Naive thymus-derived CD8-positive, alpha-beta T cell (primary cell): ENCODE results near the gene TGFB2. TPM values are rescaled to one million over a fixed set of nuclear protein-coding genes. Genes with fewer than 3 reads are reported as not detected.

Source experiments
- ATAC-seq, 2 donors: fragments of 150-1000 bp; cut with Tn5 transposase in 1 of 2; sonication (Bioruptor Pico), chemical (Tn5 transposase) in 1 of 2; 1 replicate in 1 of 2; 2 replicates in 1 of 2; pipeline ENCODE4 v1.10.0; 2021; ENCODE audit warnings: mild to moderate bottlenecking in 2 of 2, moderate library complexity in 2 of 2
- POLR2A ChIA-PET: fragments of 350-600 bp; sonication (Branson Sonifier 250); formaldehyde crosslinking; loops from one replicate; lab custom pipeline; 2021; ENCODE audit warnings: antibody characterized with exemption; lab: Charles Lee
- DNase-seq, 10 donors: peaks; one replicate each; pipeline versions ENCODE4 v3.0.0 to v3.0.0-alpha.2; 2020 to 2022
- H3K27ac Mint-ChIP-seq, 10 donors: one replicate each; pipeline ENCODE4 v1.8.0; 2020 to 2022; ENCODE audit warnings: mild to moderate bottlenecking in 10 of 10, mixed read lengths in 10 of 10, moderate library complexity in 4 of 10, inconsistent platforms in 1 of 10
- H3K27me3 Mint-ChIP-seq, 5 donors: one replicate each; pipeline ENCODE4 v1.8.0; 2021 to 2022; ENCODE audit warnings: mixed read lengths in 5 of 5
- H3K36me3 Mint-ChIP-seq, 3 donors: one replicate each; pipeline ENCODE4 v1.8.0; 2020 to 2022; ENCODE audit warnings: mixed read lengths in 3 of 3, mild to moderate bottlenecking in 2 of 3, inconsistent platforms in 1 of 3
- H3K4me1 Mint-ChIP-seq, 4 donors: one replicate each; pipeline ENCODE4 v1.8.0; 2021 to 2022; ENCODE audit warnings: mixed read lengths in 4 of 4
- H3K4me3 Mint-ChIP-seq, 10 donors: one replicate each; pipeline ENCODE4 v1.8.0; 2020 to 2022; ENCODE audit warnings: mild to moderate bottlenecking in 10 of 10, mixed read lengths in 10 of 10, moderate library complexity in 6 of 10, inconsistent platforms in 1 of 10
- H3K9me3 Mint-ChIP-seq, 9 donors: one replicate each; pipeline ENCODE4 v1.8.0; 2020 to 2022; ENCODE audit warnings: mixed read lengths in 9 of 9, mild to moderate bottlenecking in 3 of 9, inconsistent platforms in 1 of 9, moderate library complexity in 1 of 9
- polyA plus RNA-seq, 3 donors: library from polyadenylated mRNA; unstranded; fragments of 300-500 nt; fragmentation: Illumina TruSeq; gene quantifications; one replicate each; pipeline ENCODE4 v1.2.3, GENCODE V29; 2021
- total RNA-seq, 8 experiments: library from RNA in 2 of 8; stranded (reverse) in 2 of 8; gene quantifications; one replicate each; pipeline ENCODE4 v1.2.3 and lab custom pipeline; 2021 to 2026

Gene TGFB2
- total and polyA plus RNA-seq, 5 experiments from 2014 or later: 0.16 TPM; not detected in 4

DNA sequence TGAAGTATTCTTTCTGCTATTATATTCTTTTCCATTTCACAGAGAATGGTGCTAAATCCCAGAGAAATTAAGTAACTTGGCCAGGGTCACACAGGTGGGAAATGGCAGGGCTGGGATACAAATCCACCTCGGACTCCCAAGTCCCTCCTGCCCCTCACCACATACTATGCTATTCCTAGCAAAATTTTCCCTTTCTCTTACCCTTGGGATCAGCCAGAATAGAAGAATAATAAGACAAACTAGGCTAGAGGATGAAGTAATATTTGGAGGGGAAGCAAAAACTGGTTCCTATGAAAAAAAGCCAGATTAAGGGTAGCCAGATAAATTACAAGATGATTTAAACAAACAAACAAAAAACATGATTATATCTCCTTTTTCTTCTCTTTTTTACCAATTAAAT is 62.5 kb downstream of the TGFB2 start:
- Mint-ChIP-seq H3K36me3 (no peaks in the 10 kb centered on the region), H3K4me3 (no peak overlapping the region), H3K9me3 (no peaks in the 10 kb centered on the region), H3K27me3 (no peaks in the 10 kb centered on the region), H3K27ac (no peak overlapping the region), H3K4me1 (no peaks in the 10 kb centered on the region)
- POLR2A ChIA-PET: no interaction called here
- DNase-seq: no peak
- ATAC-seq: no peak

DNA sequence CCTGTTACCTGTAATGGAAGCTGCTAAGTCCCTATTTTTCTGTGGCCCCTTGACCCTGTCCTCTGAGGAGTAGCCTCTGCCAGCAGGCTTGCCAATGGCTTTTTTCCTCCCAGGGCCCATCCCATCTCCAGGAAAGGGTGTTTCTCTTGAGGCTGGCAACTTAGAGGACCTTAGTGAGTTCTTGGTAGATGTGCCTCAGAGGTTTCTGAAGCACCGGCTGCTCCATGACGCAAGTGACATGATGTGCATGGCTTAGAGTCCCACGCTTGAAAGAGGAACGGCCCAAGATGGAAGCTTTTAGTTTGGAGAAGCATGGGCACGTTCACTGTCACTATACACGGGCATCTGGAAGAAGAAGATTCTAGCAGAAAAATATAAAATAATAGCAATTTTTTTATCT is 63.0 kb downstream of the TGFB2 start:
- POLR2A ChIA-PET: no interaction called here
- DNase-seq (no peak), ATAC-seq (no peak)
- Mint-ChIP-seq H3K9me3 (no peaks in the 10 kb centered on the region), H3K4me1 (no peaks in the 10 kb centered on the region), H3K27ac (no peak overlapping the region), H3K36me3 (no peaks in the 10 kb centered on the region), H3K27me3 (no peaks in the 10 kb centered on the region), H3K4me3 (no peak overlapping the region)

DNA sequence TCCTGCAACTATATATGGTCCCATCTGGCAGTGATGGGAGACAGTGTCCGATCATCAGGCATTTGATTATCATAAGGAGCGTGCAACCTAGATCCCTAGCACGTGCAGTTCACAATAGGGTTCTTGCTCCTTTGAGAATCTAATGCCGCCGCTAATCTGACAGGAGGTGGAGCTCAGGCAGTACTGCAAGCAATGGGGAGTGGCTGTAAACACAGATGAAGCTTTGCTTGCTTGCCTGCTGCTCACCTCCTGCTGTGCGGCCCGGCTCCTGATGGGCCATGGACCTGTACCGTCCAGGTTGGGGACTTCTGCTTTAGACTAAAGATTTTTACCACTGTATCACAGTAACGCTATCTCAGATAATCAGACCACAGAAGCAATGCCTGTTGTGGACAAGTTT is 63.8 kb downstream of the TGFB2 start:
- Mint-ChIP-seq H3K27ac (no peak overlapping the region), H3K27me3 (no peaks in the 10 kb centered on the region), H3K9me3 (no peaks in the 10 kb centered on the region), H3K36me3 (no peaks in the 10 kb centered on the region), H3K4me3 (no peak overlapping the region), H3K4me1 (no peaks in the 10 kb centered on the region)
- DNase-seq: no peak
- no peak for ATAC-seq
- POLR2A ChIA-PET: no interaction called here

DNA sequence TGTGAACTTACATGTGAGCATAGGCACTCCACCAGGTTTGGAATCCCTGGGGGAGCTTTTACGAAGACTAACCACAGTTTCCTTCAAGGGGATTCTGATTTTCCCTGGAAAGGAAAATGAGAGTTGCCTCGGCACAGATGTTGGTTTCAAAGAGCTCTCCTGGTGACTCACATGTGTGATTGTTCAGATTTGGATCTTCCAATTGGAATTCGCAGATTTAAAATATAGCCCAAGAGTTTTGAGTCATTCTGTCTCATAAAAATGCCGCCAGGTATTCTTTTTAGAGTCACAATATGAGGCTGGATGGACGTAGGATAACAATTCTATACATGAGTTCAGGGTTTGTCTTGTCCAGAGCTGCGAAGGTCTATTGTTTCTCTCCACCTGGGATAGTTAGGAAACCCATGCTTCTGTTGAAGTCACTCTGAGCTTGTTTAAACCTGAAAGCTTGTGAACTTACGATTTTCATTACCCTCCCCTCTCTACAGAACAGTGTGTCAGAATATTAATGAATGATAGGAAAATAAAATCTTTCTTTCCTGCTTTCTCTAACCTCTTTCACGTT is 64.9 kb downstream of the TGFB2 start:
- no peak overlapping the region for H3K27ac Mint-ChIP-seq
- POLR2A ChIA-PET: no interaction called here
- ATAC-seq (no peak), DNase-seq (no peak)
- no peaks in the 10 kb centered on the region for H3K27me3 Mint-ChIP-seq
- H3K36me3 Mint-ChIP-seq: no peaks in the 10 kb centered on the region
- H3K4me3 Mint-ChIP-seq: no peak overlapping the region
- no peaks in the 10 kb centered on the region for H3K4me1 Mint-ChIP-seq
- no peaks in the 10 kb centered on the region for H3K9me3 Mint-ChIP-seq

DNA sequence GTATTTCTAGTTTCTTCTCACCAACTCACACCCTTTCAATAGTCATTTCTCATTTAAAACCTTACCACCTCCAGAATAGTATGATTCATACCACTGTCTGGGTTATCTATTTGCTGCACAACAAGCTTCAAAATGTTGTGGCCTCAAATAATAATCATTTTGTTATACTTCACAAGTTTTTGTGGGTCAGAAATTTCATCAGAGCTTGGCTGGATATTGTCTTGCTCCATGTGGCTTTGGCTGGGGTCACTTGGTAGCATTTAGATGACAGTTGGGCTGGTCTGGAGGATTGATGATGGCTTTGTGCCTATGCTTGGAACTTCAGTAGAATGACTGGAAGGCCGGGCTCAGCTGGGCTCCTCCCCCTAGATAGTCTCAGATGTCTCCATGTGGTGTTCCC is 66.0 kb downstream of the TGFB2 start:
- DNase-seq: no peak
- Mint-ChIP-seq H3K4me3 (no peak overlapping the region), H3K36me3 (no peaks in the 10 kb centered on the region), H3K27me3 (no peaks in the 10 kb centered on the region), H3K9me3 (peaks cover 0 to 2% (median 0%) of the 10 kb centered on the region in 9 donors), H3K4me1 (no peaks in the 10 kb centered on the region), H3K27ac (no peak overlapping the region)
- POLR2A ChIA-PET: no interaction called here
- ATAC-seq: no peak

DNA sequence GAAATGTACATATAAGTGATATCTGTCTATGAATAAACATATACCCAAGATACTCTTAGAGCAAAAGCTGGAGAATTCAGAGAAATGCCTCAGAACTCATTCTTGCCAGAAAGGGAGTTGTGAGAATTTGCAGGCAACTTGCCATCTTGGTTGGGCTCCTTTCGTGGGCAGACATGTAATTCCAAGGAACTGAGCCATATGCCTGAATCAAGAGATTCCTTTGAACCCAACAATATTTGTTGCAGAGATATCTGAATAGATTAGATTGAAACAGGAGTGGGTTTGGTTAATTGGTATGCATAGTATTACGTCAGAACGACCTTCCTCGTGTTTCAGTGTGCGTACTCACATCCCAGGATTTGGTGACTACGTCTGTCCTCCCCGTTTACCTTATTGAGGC is 67.0 kb downstream of the TGFB2 start:
- ATAC-seq (no peak), DNase-seq (no peak)
- Mint-ChIP-seq H3K9me3 (peaks cover 0 to 9% (median under 1%) of the 10 kb centered on the region in 9 donors), H3K27ac (no peak overlapping the region), H3K36me3 (no peaks in the 10 kb centered on the region), H3K4me3 (no peak overlapping the region), H3K4me1 (no peaks in the 10 kb centered on the region), H3K27me3 (no peaks in the 10 kb centered on the region)
- POLR2A ChIA-PET: no interaction called here

DNA sequence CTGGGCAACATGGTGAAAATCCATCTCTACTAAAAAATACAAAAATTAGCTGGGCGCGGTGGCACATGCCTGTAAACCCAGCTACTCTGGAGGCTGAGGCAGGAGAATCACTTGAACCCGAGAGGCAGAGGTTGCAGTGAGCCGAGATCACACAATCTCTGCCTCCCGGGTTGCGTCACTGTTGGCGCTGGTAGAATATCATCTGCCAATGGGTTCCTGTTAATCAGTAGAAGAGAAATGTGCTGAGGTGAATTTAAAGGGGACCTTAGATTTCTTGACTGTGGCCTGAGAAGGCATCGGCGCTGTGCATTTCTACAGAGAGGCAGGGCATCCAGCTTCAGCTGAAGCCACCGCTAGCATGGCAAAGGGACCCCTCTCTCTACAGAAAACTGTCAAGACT is 68.0 kb downstream of the TGFB2 start:
- no peak for ATAC-seq
- H3K9me3 Mint-ChIP-seq: peaks cover 0 to 12% (median 3%) of the 10 kb centered on the region in 9 donors
- DNase-seq: no peak
- H3K27me3 Mint-ChIP-seq: no peaks in the 10 kb centered on the region
- POLR2A ChIA-PET: no interaction called here
- no peak overlapping the region for H3K27ac Mint-ChIP-seq
- H3K4me1 Mint-ChIP-seq: no peaks in the 10 kb centered on the region
- H3K36me3 Mint-ChIP-seq: no peaks in the 10 kb centered on the region
- no peak overlapping the region for H3K4me3 Mint-ChIP-seq

DNA sequence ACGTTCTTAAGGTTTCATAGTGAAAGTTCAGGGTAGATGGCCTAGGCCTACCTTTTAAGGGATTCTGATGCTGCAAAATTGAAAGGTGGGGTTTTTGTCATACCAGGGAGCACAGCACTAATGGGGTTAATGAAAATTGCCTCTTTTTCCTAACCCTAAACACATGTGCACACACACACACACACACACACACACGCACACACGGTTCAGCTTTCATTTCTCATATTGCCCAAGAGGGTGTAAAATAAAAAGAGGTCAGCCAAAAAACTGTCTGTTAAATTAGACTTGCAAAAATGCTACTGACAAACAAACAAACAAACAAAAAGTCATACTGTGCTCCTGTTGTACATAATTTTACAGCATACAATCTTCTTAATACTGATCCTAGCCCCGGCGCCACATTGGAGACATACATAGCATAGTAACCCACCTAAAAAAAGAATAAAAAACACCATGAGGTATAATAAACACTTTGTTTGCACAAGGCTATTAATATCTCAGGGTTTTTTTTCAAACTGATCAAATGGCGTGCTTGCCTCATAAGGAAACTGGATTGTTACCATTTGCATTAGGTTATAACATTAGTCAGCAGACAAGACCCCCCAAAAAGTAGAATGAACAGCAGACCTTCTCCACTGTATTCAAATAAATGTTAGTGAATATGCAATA is 69.1 kb downstream of the TGFB2 start:
- H3K27me3 Mint-ChIP-seq: no peaks in the 10 kb centered on the region
- no peak for ATAC-seq
- POLR2A ChIA-PET: no interaction called here

DNA sequence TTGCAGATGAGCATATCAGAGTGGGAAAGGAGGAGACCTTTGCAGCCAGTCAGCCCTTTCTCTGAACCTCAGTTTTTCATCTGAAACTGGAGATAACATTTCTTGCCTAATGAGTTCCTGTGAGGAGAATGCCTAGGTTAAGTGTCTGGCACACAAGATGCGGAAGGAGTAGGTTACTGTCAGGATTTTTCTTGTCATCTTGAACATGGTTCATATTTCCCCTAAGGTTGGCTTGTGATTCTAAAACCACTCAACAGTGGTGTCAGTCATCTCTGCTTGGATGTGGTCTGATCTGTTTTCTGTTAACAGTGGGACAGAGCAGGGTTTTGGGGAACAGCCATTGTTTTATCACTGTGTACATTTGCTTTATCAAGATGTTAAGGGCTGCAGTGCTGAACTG is 70.6 kb downstream of the TGFB2 start:
- Mint-ChIP-seq H3K4me1 (no peaks in the 10 kb centered on the region), H3K27me3 (no peaks in the 10 kb centered on the region), H3K36me3 (no peaks in the 10 kb centered on the region), H3K27ac (no peak overlapping the region), H3K4me3 (no peak overlapping the region), H3K9me3 (peaks cover 0 to 19% (median 5%) of the 10 kb centered on the region in 9 donors)
- DNase-seq: no peak
- ATAC-seq: no peak
- POLR2A ChIA-PET: no interaction called here

More for the DNA sequence above, 69.1 kb downstream of the TGFB2 start:
- Mint-ChIP-seq H3K9me3 (peaks cover 0 to 16% (median 4%) of the 10 kb centered on the region in 9 donors), H3K27ac (no peak overlapping the region), H3K36me3 (no peaks in the 10 kb centered on the region), H3K4me3 (no peak overlapping the region), H3K4me1 (no peaks in the 10 kb centered on the region)
- DNase-seq: no peak

DNA sequence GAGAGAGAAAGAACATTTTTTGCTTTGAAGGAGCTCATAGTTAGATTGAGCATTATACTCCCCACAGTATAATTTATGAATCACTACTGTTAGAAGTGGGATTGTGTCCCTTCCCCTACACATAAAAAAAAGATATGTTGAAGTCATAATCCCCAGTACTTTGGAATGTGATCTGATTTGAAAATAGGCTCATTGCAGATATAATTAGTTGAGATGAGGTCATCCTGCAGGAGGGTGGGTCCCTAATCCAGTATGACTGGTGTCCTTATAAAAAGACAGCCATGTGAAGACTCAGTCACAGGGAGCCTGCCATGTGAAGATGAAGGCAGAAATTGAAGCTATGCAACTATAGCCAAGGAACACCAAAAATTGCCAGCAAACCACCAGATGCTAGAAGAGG is 76.4 kb downstream of the TGFB2 start:
- no peaks in the 10 kb centered on the region for H3K4me1 Mint-ChIP-seq
- peaks cover 0 to 18% (median 4%) of the 10 kb centered on the region in 9 donors for H3K9me3 Mint-ChIP-seq
- ATAC-seq: no peak
- no peak for DNase-seq
- no peak overlapping the region for H3K27ac Mint-ChIP-seq
- H3K27me3 Mint-ChIP-seq: peaks cover 0 to 9% (median 3%) of the 10 kb centered on the region in 5 donors
- no peaks in the 10 kb centered on the region for H3K36me3 Mint-ChIP-seq
- POLR2A ChIA-PET: no interaction called here
- no peak overlapping the region for H3K4me3 Mint-ChIP-seq

DNA sequence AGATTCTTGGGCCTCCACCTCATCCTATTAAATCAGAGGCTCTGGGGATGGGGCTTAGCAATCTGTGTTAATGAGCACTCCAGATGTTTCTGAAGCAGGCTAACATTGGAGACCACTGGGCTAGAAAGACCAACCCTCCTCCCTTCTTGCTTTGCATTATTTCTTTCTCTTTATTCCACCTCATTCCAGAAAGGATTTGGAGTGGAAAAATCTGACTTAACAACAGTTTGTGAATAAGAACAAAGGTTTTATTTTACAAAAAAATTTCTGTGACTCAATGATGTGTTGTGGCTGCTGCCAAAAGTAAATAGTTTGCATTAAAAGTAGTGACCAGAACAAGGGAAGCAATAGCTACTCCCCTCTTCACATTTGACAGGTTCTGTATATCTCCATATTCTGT is 79.4 kb downstream of the TGFB2 start:
- ATAC-seq (no peak), DNase-seq (no peak)
- H3K4me1 Mint-ChIP-seq: no peaks in the 10 kb centered on the region
- no peak overlapping the region for H3K4me3 Mint-ChIP-seq
- peaks cover 0 to 9% (median 3%) of the 10 kb centered on the region in 5 donors for H3K27me3 Mint-ChIP-seq
- H3K36me3 Mint-ChIP-seq: no peaks in the 10 kb centered on the region
- no peak overlapping the region for H3K27ac Mint-ChIP-seq
- POLR2A ChIA-PET: no interaction called here
- peaks cover 0 to 3% (median 0%) of the 10 kb centered on the region in 9 donors for H3K9me3 Mint-ChIP-seq

DNA sequence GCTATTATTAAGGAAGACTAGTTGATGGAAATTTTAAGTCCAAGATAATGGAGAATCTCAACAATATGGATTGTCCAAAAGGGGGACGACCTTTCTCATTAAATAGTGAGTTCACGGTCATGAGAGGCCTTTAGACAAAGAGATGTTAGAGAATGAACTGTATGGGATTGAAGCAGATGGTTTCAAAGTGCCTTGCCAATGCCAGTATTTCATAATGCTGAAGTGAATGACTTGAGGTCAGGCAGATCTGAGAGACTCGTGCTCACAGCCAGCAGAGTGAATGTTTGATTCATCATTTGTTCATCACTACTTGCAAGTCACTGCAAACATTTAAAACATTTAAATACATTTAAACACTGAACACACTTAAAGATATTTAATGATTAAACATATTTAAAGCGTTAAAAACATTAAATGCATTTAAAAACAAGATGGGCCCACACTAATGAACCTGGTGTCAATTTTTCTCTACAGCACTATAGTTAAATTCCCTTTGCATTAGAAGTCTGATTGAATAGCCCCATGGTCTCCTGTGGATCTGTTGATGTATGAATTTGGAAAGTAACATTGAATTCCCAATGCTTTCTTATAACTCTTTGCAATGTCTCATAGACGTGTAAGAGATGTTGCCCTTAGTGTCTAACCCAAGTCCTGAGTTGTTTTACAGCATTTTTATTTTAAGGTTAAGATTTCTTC is 80.7 kb downstream of the TGFB2 start:
- Mint-ChIP-seq H3K36me3 (no peaks in the 10 kb centered on the region), H3K4me3 (no peak overlapping the region), H3K27me3 (peaks cover 0 to 9% (median 3%) of the 10 kb centered on the region in 5 donors), H3K4me1 (no peaks in the 10 kb centered on the region), H3K9me3 (peaks cover 0 to 3% (median 0%) of the 10 kb centered on the region in 9 donors), H3K27ac (no peak overlapping the region)
- POLR2A ChIA-PET: no interaction called here
- no peak for DNase-seq
- ATAC-seq: no peak

DNA sequence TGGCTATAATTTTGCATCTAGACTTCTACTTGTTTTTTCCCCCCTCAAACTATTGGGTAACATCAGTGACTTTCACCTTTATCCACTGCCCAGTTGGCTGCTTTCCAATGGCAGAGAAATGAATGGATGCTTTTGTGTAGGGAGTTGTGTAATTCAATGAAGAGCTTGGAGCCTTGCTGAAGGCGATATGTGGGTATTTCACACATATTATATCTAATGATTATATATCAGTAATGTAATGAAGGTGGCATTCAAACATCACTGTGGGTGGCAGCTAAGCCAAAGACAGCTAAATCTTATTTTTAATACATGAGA is 81.2 kb downstream of the TGFB2 start:
- Mint-ChIP-seq H3K4me3 (no peak overlapping the region), H3K9me3 (peaks cover 0 to 3% (median 0%) of the 10 kb centered on the region in 9 donors), H3K4me1 (no peaks in the 10 kb centered on the region), H3K27me3 (peaks cover 0 to 9% (median 3%) of the 10 kb centered on the region in 5 donors), H3K27ac (no peak overlapping the region), H3K36me3 (no peaks in the 10 kb centered on the region)
- DNase-seq: no peak
- POLR2A ChIA-PET: no interaction called here
- ATAC-seq: no peak
